GM23338 (cell line): ENCODE results near the gene RPL29. TPM values are rescaled to one million over a fixed set of nuclear protein-coding genes. Genes with fewer than 3 reads are reported as not detected.

Experiments used
- ATAC-seq: fragments of 200-7000 bp; cut with Tn5 transposase; 3 replicates; pipeline ENCODE4 v1.9.1; 2020
- DNase-seq: peaks from one replicate; pipeline ENCODE4 v3.0.0-alpha.2; 2015; ENCODE audit warnings: low spot score
- H2AFZ ChIP-seq: fragments of 200-600 bp; sonication (generic); 2 replicates; pipeline ENCODE4 v1.8.0; 2016; ENCODE audit warnings: antibody characterized with exemption, mild to moderate bottlenecking, moderate library complexity
- H3F3A ChIP-seq: fragments of 200-600 bp; sonication (generic); replicated peaks from 2 replicates; pipeline ENCODE4 v1.8.0; 2017; ENCODE audit warnings: antibody characterized with exemption, mixed run types, low read depth
- H3K27ac ChIP-seq: fragments of 200-600 bp; sonication (generic); 2 replicates; pipeline ENCODE4 v1.6.1; 2016; ENCODE audit warnings: low read depth
- H3K27me3 ChIP-seq: fragments of 200-600 bp; sonication (generic); 2 replicates; pipeline ENCODE4 v1.8.0; 2016; ENCODE audit warnings: mild to moderate bottlenecking, mixed run types, moderate library complexity; ENCODE audit not compliant: insufficient read depth
- H3K36me3 ChIP-seq: fragments of 200-600 bp; sonication (generic); 2 replicates; pipeline ENCODE4 v1.8.0; 2016; ENCODE audit warnings: mild to moderate bottlenecking; ENCODE audit not compliant: insufficient read depth
- H3K4me1 ChIP-seq: fragments of 200-600 bp; sonication (generic); 2 replicates; pipeline ENCODE4 v1.8.0; 2016; ENCODE audit warnings: mild to moderate bottlenecking, moderate library complexity; ENCODE audit not compliant: insufficient read depth
- H3K4me2 ChIP-seq: fragments of 200-600 bp; sonication (generic); 2 replicates; pipeline ENCODE4 v1.7.1; 2017; ENCODE audit warnings: mixed run types
- H3K4me3 ChIP-seq: fragments of 200-600 bp; sonication (generic); 2 replicates; pipeline ENCODE4 v1.6.1; 2016; ENCODE audit warnings: mixed run types
- H3K79me2 ChIP-seq: fragments of 200-600 bp; sonication (generic); replicated peaks from 2 replicates; pipeline ENCODE4 v1.8.0; 2017; ENCODE audit warnings: mild to moderate bottlenecking; ENCODE audit not compliant: insufficient read depth
- H3K9me2 ChIP-seq: fragments of 200-600 bp; sonication (generic); 2 replicates; pipeline ENCODE4 v1.8.0; 2017; ENCODE audit not compliant: insufficient read depth
- H4K20me1 ChIP-seq: fragments of 200-600 bp; sonication (generic); replicated peaks from 2 replicates; pipeline ENCODE4 v1.8.0; 2017; ENCODE audit warnings: mild to moderate bottlenecking; ENCODE audit not compliant: insufficient read depth
- H3K27ac Mint-ChIP-seq: 2 replicates; pipeline ENCODE4 v1.8.0; 2020; ENCODE audit warnings: inconsistent platforms, mild to moderate bottlenecking, moderate library complexity, mixed read lengths
- H3K27me3 Mint-ChIP-seq: 3 replicates; pipeline ENCODE4 v1.8.0; 2022; ENCODE audit warnings: low read depth, mild to moderate bottlenecking, moderate library complexity, mixed read lengths, inconsistent platforms; ENCODE audit not compliant: insufficient read depth, poor library complexity
- H3K36me3 Mint-ChIP-seq: 3 replicates; pipeline ENCODE4 v1.8.0; 2021; ENCODE audit warnings: low read depth, mild to moderate bottlenecking, inconsistent platforms, moderate library complexity, mixed read lengths
- H3K4me1 Mint-ChIP-seq: 3 replicates; pipeline ENCODE4 v1.8.0; 2020; ENCODE audit warnings: mild to moderate bottlenecking, inconsistent platforms, mixed read lengths
- H3K4me3 Mint-ChIP-seq: 3 replicates; pipeline ENCODE4 v1.8.0; 2021; ENCODE audit warnings: moderate library complexity, mild to moderate bottlenecking, inconsistent platforms, mixed read lengths
- H3K9me3 Mint-ChIP-seq: 3 replicates; pipeline ENCODE4 v1.8.0; 2020; ENCODE audit warnings: moderate library complexity, mild to moderate bottlenecking, inconsistent platforms, mixed read lengths
- CREB1 ChIP-seq: fragments of 250-450 bp; sonication (Bioruptor Pico); IDR thresholded peaks from 2 replicates; pipeline ENCODE4 v1.5.0; 2020; ENCODE audit warnings: low read depth, mild to moderate bottlenecking, moderate library complexity
- CTCF ChIP-seq, 2 experiments: fragments of 200-600 bp in 1 of 2; sonication (generic) in 1 of 2; conservative IDR thresholded peaks; 2 replicates each; pipeline versions ENCODE4 v1.5.1 to v1.6.1; 2016 to 2017; ENCODE audit warnings: antibody characterized with exemption in 2 of 2, low read depth in 2 of 2, mild to moderate bottlenecking in 2 of 2, moderate library complexity in 1 of 2
- JUNB ChIP-seq: IDR thresholded peaks from one replicate; pipeline ENCODE4 v1.6.1; 2016; ENCODE audit warnings: antibody characterized with exemption; ENCODE audit not compliant: unreplicated experiment
- NANOG ChIP-seq: IDR thresholded peaks from 2 replicates; pipeline ENCODE4 v1.6.1; 2016; ENCODE audit warnings: antibody characterized with exemption, borderline replicate concordance
- POLR2AphosphoS5 ChIP-seq: IDR thresholded peaks from 2 replicates; pipeline ENCODE4 v1.6.1; 2016; ENCODE audit warnings: antibody characterized with exemption, low read depth
- REST ChIP-seq: IDR thresholded peaks from one replicate; pipeline ENCODE4 v1.6.1; 2018; ENCODE audit warnings: antibody characterized with exemption; ENCODE audit not compliant: unreplicated experiment
- STAT1 ChIP-seq: IDR thresholded peaks from one replicate; pipeline ENCODE4 v1.6.1; 2016; ENCODE audit warnings: antibody characterized with exemption; ENCODE audit not compliant: unreplicated experiment
- ZNF114 ChIP-seq: fragments of 250-450 bp; sonication (Bioruptor Pico); IDR thresholded peaks from 2 replicates; pipeline ENCODE4 v1.5.0; 2020; ENCODE audit warnings: mild to moderate bottlenecking, moderate library complexity
- ZNF331 ChIP-seq: fragments of 250-450 bp; sonication (Bioruptor Pico); IDR thresholded peaks from 2 replicates; pipeline ENCODE4 v1.5.0; 2020; ENCODE audit warnings: low read depth, mild to moderate bottlenecking, moderate library complexity
- ZNF462 ChIP-seq: fragments of 250-450 bp; sonication (Bioruptor Pico); IDR thresholded peaks from 2 replicates; pipeline ENCODE4 v1.5.0; 2020; ENCODE audit warnings: mild to moderate bottlenecking, moderate library complexity
- polyA plus RNA-seq: library from polyadenylated mRNA; unstranded; fragments of >200 nt; fragmentation: Nextera tagmentation; extraction: Ambion mirVana; gene quantifications from 2 replicates; pipeline ENCODE4 v1.2.1, GENCODE V29; 2016
- total RNA-seq: library from RNA; depleted of rRNA; stranded (reverse); fragments of >200 nt; shearing (Covaris generic); gene quantifications from 2 replicates; pipeline ENCODE4 v1.2.3, GENCODE V29; 2014

RPL29 gene
- total and polyA plus RNA-seq, 2 experiments from 2014 or later: 1,471 to 1,864 TPM

- H3K27me3 Mint-ChIP-seq: peaks cover 15% of the 10 kb centered on the region
- Histone ChIP-seq H3K4me1 (peaks cover 15% of the 10 kb centered on the region), H4K20me1 (no peaks in the 10 kb centered on the region), H3K4me3 (peak overlapping the region; percentile 90), H3K79me2 (no peaks in the 10 kb centered on the region), H3K4me2 (peak overlapping the region; percentile 99), H3K27me3 (peaks cover 6% of the 10 kb centered on the region; the same call in 1 of the 2 replicates), H3K27ac (peak overlapping the region; percentile 89), H2AFZ (peak overlapping the region; percentile 95), H3K36me3 (no peaks in the 10 kb centered on the region), H3K9me2 (no peaks in the 10 kb centered on the region), H3F3A (peaks cover 11% of the 10 kb centered on the region)
- DNase-seq: peak; percentile 79
- no peaks in the 10 kb centered on the region for H3K9me3 Mint-ChIP-seq
- peak; percentile 72 for ATAC-seq
- H3K27ac Mint-ChIP-seq: peak overlapping the region; percentile 92
- TF ChIP-seq CTCF (conservative IDR thresholded peaks at IDR 0.05; ENCODE audit: low read depth in 2 of 2) (peak; percentile 63 to 65), ZNF462 (CRISPR knock-in tag) (no peak)
- peaks cover 14% of the 10 kb centered on the region for H3K4me1 Mint-ChIP-seq
- H3K36me3 Mint-ChIP-seq: no peaks in the 10 kb centered on the region
- peak overlapping the region; percentile 82 for H3K4me3 Mint-ChIP-seq
Observed at GRCh38 chr3:51982352-51982837, 13.3 kb downstream of the RPL29 start.

GRCh38 chr3:51980253-51980652 is 15.4 kb downstream of the RPL29 start:
- Histone ChIP-seq H3K9me2 (no peaks in the 10 kb centered on the region), H3K4me1 (peaks cover 23% of the 10 kb centered on the region), H3K4me2 (no peak overlapping the region), H2AFZ (no peak overlapping the region), H4K20me1 (no peaks in the 10 kb centered on the region), H3K79me2 (no peaks in the 10 kb centered on the region), H3K36me3 (no peaks in the 10 kb centered on the region), H3K4me3 (no peak overlapping the region), H3K27ac (no peak overlapping the region), H3F3A (peaks cover 26% of the 10 kb centered on the region), H3K27me3 (peaks cover 27% of the 10 kb centered on the region)
- Mint-ChIP-seq H3K27me3 (peaks cover 33% of the 10 kb centered on the region), H3K9me3 (no peaks in the 10 kb centered on the region), H3K36me3 (no peaks in the 10 kb centered on the region), H3K27ac (no peak overlapping the region), H3K4me1 (peaks cover 18% of the 10 kb centered on the region), H3K4me3 (no peak overlapping the region)
- no peak for DNase-seq
- no peak for ATAC-seq
- no peak for TF ChIP-seq REST
- TF ChIP-seq STAT1: no peak
- no peak for TF ChIP-seq JUNB
- no peak for TF ChIP-seq CREB1
- TF ChIP-seq ZNF114 (CRISPR knock-in tag): no peak
- no peak for TF ChIP-seq ZNF331 (CRISPR knock-in tag)
- TF ChIP-seq POLR2AphosphoS5: no peak
- TF ChIP-seq NANOG: no peak
